ENCODE results near the gene NTNG1. TPM values are rescaled to one million over a fixed set of nuclear protein-coding genes. Genes with fewer than 3 reads are reported as not detected.

The NTNG1 gene
- total and polyA plus RNA-seq, 2 of the 8 experiments (the other 6 are each of a cell fraction or from before 2014, with no cell fraction given) = 1.2 to 4.1 TPM

DNA sequence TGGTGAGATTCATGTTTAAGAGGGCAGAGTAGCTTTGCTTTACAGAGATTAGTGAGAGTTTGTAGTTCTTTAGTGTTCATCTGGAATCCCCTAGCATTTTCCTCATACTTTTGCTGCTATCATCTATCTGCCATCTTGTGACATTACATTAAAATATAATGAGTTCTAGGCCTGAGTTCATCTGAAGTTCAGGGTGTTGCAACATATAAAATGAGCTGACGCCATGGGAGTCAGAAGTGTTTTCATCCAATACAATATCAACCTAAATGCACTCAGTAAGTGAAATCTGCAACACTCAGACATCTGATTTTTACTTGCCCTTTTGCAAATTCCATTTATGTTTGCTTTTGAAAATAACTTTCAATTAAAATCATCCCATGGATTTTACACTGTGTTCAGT, 153.8 kb downstream of the NTNG1 start:
- Histone ChIP-seq H3K79me2 (ENCODE audit: control insufficient read depth in 1 of 2, insufficient read depth in 2 of 2, low read length in 2 of 2) (no peaks in the 10 kb centered on the region), H3K23me2 (ENCODE audit: low read depth, low read length) (no peaks in the 10 kb centered on the region), H3K79me1 (ENCODE audit: low read depth, low read length) (no peaks in the 10 kb centered on the region), H3K4ac (replicated peaks; ENCODE audit: insufficient read length, low read depth, low read length) (no peak overlapping the region), H3K23ac (ENCODE audit: insufficient read length) (no peak overlapping the region), H3K14ac (ENCODE audit: insufficient read length) (no peak overlapping the region), H3K56ac (replicated peaks; ENCODE audit: insufficient read length, low read depth, low read length) (no peak overlapping the region), H4K5ac (ENCODE audit: insufficient read length, low read depth, low read length) (no peak overlapping the region), H2BK5ac (ENCODE audit: low read depth, low read length) (no peak overlapping the region), H2BK20ac (ENCODE audit: low read length) (no peak overlapping the region), H3K27ac (ENCODE audit: low read depth, low read length) (no peak overlapping the region), H3K36me3 (ENCODE audit: control insufficient read depth in 2 of 4, insufficient read depth in 4 of 4, low read length in 3 of 4) (no peaks in the 10 kb centered on the region), H2BK15ac (ENCODE audit: low read length) (no peak overlapping the region), H4K8ac (ENCODE audit: extremely low read depth, insufficient read depth, low read length) (no peak overlapping the region), H2BK120ac (replicated peaks; ENCODE audit: low read depth, low read length) (no peak overlapping the region), H3K9me3 (ENCODE audit: insufficient read depth in 2 of 2, low read depth in 1 of 2, low read length in 1 of 2) (no peaks in the 10 kb centered on the region), H2AFZ (ENCODE audit: low read length) (no peak overlapping the region), H2BK12ac (ENCODE audit: low read depth, low read length) (no peak overlapping the region), H3K18ac (ENCODE audit: extremely low read depth, low read length) (no peak overlapping the region), H3K4me3 (ENCODE audit: extremely low read depth in 1 of 4, insufficient read depth in 2 of 4, low read depth in 3 of 4, low read length in 4 of 4) (no peak overlapping the region), H3K4me2 (ENCODE audit: insufficient read depth in 1 of 2, low read depth in 2 of 2, low read length in 2 of 2) (no peak overlapping the region), H3K4me1 (replicated peaks in 1 of 4; ENCODE audit: control insufficient read depth in 3 of 4, insufficient read depth in 4 of 4, low read length in 3 of 4) (no peaks in the 10 kb centered on the region), H3K9ac (replicated peaks in 1 of 4; ENCODE audit: extremely low read depth in 1 of 4, low read depth in 3 of 4, low read length in 3 of 4) (no peak overlapping the region), H3K27me3 (replicated peaks in 1 of 4; ENCODE audit: control insufficient read depth in 3 of 4, extremely low read depth in 1 of 4, insufficient read depth in 3 of 4, low read length in 3 of 4) (no peaks in the 10 kb centered on the region; a peak in 1 of 7 replicates), H4K20me1 (replicated peaks in 1 of 2; ENCODE audit: control insufficient read depth in 1 of 2, insufficient read depth in 2 of 2, low read length in 2 of 2) (no peaks in the 10 kb centered on the region), H4K91ac (replicated peaks; ENCODE audit: insufficient read length, low read length) (no peak overlapping the region), H2AK5ac (ENCODE audit: low read depth, low read length) (no peak overlapping the region)
- ChIA-PET CTCF (ENCODE audit: partially characterized antibody) (interaction anchor here (1.3 to 3.7 kb wide), 3 partner anchors 9 to 29 kb away, joined by 3 to 14 read pairs (median 4); no protein-coding TSS in a partner anchor), POLR2A (ENCODE audit: partially characterized antibody) (no interaction called here)
- WGBS, 2 experiments (ENCODE audit: extremely low coverage in 1 of 2, insufficient coverage in 1 of 2, insufficient read length in 1 of 2, insufficient replicate concordance in 2 of 2, low coverage in 1 of 2, low lambda C conversion rate in 2 of 2, missing lambda C conversion rate in 1 of 2) = 92% methylated on average over 1 of the region's 1 CpG; no CpG with 5 or more reads in 1 of the 2 experiments
- FAIRE-seq = no peak
- TF ChIP-seq BRCA1 (IDR thresholded peaks at IDR 0.05; ENCODE audit: low read depth, low read length) (no peak), RFX5 (IDR thresholded peaks at IDR 0.05; ENCODE audit: borderline replicate concordance, low read depth, low read length) (no peak), SP2 (IDR thresholded peaks at IDR 0.05; ENCODE audit: low read length) (no peak), RNF2 (IDR thresholded peaks at IDR 0.05; ENCODE audit: borderline replicate concordance, low read depth, low read length, missing control alignments, poor library complexity, severe bottlenecking) (no peak), MAFK (IDR thresholded peaks at IDR 0.05; ENCODE audit: low read depth, low read length) (no peak), CEBPB (IDR thresholded peaks at IDR 0.05; ENCODE audit: low read depth, low read length) (no peak)
- no peak for DNase-seq (ENCODE audit: low read depth in 1 of 2, low spot score in 2 of 2)
